ENCODE results near the gene CRYM. TPM values are rescaled to one million over a fixed set of nuclear protein-coding genes. Genes with fewer than 3 reads are reported as not detected.
"Not testable (repeated sequence)": the region's sequence is repeated elsewhere in the genome, so short reads cannot be mapped to it uniquely, and the experiment has no call there.

The CRYM gene
- total RNA-seq (2014; rRNA removed; shearing (Covaris generic)) = not detected in 2 replicates

DNA sequence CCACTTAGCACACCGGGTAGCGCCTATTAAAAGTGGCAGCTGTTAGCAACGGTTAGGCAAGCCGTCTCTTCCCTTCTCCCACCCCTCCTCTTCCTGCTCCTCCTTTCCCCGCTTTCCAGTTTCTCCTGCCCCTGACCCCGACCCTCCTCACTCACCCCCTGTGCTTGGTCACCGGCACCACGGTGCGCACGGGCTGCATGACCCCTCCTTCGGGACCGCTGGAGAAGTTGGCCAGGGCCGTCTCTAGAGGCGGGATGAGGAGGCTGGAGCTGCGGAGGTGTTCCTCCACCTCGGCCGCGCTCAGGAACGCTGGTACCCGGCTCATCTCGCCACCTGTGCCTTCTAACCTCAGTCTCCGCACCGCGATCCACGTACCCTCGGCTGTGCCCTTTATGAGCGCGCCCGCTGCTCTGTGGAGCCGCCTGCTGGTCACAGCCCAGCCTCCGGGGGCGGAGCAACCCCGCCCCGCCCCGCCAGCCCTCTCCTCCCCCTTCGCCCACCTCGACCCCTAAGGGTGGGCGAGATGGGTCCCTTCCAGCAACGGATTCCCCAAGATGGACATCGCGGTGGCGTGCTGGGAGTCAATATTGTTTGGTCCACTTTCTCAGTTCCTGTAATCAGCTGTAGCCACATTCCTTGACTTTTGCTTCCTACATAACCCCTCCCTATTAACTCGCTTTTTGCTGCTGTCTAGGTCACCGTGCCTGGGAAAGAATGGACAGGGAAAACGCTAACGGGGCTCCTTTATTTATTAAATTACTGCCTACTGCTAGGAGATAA, at the start of gene CRYM:
Gene CRYM, minus strand, starts transcription at position 364 of the 780 bp plus-strand sequence. Its CDS starts 39 bp downstream, at position 325.
- peak; percentile 82 for DNase-seq (ENCODE audit: low spot score)
- in situ Hi-C loops (cut with HindIII; ENCODE audit: low sequenced_read_pairs) = no loop called here

DNA sequence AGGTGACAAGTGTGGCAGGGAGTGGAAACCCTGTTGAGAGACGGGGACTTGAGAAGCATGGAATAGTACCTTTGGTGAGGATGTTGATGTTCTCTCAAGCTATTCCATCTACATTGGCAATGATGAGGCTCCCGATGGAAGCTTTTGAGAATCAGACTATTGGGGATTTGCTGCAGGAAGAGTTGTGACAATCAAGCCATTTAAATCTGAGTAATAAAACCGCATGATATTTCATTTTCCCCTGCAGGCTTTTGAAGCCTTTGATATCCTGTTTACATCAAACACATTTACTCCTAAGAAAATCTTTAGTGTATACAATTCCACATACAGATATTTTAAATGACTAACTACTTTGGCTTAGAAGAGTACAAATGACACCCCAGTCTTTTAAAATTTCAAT, 49.0 kb upstream of the CRYM start:
- no peak for DNase-seq (ENCODE audit: low spot score)
- in situ Hi-C loops (cut with HindIII; ENCODE audit: low sequenced_read_pairs) = no loop called here

DNA sequence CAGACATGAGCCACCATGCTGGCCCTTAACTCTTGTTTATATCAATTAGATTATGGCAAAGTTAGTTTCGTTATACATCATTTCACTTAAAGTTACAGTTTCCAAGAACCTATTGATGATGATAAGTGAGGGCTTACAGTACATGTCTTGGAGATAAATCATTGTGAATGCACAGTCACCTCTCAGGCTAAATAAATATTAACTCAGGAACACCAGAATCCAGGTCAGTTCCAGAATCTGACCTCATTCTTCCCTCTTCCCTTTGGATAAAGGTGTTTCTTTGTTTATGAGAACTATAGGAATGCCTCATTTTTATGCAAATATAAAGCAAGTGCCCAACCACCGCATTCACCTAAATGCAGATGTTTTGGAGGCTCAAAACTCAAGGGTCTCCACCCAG, 48.4 kb upstream of the CRYM start:
- in situ Hi-C loops (cut with HindIII; ENCODE audit: low sequenced_read_pairs) = no loop called here
- no peak for DNase-seq (ENCODE audit: low spot score)

DNA sequence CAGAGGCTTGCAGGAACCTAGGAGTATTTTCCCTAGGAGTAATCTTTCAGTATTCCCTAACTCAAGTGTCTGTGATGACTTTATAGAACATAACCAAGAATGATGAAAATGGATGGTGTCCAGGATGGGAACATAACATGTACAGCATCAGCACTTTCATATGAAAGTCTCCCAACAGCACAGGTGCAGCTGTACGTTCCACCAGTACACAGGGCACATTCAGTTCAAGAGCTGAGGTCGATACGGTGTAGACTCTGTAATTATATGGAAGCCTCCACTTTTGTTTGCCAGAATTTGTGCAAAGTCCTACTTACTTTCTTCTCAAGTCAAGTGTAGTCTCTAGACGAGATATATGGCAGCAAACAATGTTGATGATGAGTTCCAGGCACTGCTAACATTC, 46.2 kb upstream of the CRYM start:
- in situ Hi-C loops (cut with HindIII; ENCODE audit: low sequenced_read_pairs) = no loop called here
- DNase-seq (ENCODE audit: low spot score) = no peak

DNA sequence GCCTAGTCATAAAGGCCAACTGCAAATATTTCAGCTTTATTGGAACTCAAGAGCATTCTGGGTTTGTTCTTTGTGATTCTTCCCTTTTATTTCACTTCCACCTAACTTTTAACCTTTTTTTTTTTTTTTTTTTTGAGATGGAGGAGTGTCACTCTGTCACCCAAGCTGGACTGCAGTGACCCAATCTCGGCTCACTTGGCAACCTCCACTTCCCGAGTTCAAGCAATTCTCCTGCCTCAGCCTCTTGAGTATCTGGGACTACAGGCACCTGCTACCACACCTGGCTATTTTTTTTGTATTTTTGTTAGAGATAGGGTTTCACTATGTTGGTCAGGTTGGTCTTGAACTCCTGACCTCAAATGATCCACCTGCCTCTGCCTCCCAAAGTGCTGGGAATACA, 44.2 kb upstream of the CRYM start:
- in situ Hi-C loops (cut with HindIII; ENCODE audit: low sequenced_read_pairs); DNase-seq (ENCODE audit: low spot score): not testable (repeated sequence)

DNA sequence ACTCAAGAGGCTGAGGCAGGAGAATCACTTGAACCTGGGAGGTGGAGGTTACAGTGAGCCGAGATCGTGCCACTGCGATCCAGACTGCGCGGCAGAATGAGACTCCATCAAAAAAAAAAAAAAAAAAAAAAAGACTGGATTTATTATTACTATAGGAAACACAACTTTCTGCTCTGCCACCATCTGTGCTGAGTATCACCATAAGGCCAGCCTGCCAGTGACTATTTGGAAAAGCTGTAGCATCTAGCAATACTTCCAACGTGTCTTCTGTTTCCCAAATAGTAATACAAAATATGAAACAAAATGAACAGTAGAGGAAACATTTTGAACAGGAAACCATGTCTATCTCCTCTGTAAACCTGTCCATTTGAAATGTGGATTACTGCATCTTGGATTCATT, 43.6 kb upstream of the CRYM start:
- in situ Hi-C loops (cut with HindIII; ENCODE audit: low sequenced_read_pairs) = no loop called here
- no peak for DNase-seq (ENCODE audit: low spot score)

DNA sequence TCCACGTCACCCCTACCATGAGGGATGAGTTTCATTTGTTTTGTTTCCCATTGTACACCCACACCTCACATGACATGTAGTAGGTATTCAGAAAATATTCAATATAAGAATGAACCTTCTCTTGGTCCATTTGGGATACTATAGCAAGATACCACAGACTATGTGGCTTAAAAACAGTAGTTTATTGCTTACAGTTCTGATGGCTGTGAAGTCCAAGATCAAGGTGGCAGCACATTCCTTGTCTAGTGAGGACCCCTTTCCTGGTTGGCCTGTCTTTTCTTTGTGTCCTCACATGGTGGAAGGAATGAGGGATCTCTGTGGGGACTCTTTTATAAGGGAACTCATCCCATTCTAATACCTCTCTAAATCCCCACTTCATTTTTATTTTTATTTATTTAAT, 36.2 kb upstream of the CRYM start:
- in situ Hi-C loops (cut with HindIII; ENCODE audit: low sequenced_read_pairs) = no loop called here
- no peak for DNase-seq (ENCODE audit: low spot score)

DNA sequence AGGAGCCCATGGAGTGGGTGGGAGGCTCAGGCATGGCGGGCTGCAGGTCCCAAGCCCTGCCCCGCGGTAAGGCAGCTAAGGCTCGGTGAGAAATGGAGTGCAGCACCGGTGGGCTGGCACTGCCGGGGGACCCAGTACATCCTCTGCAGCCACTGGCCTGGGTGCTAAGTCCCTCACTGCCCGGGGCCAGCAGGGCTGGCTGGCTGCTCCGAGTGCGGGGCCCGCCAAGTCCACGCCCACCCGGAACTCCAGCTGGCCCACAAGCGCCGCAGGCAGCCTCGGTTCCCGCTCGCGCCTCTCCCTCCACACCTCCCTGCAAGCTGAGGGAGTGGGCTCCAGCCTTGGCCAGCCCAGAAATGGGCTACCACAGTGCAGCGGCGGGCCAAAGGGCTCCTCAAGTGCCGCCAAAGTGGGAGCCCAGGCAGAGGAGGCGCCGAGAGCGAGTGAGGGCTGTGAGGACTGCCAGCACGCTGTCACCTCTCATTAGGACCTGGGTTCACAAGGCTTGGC, 34.8 kb upstream of the CRYM start:
- DNase-seq (ENCODE audit: low spot score); in situ Hi-C loops (cut with HindIII; ENCODE audit: low sequenced_read_pairs): not testable (repeated sequence)

DNA sequence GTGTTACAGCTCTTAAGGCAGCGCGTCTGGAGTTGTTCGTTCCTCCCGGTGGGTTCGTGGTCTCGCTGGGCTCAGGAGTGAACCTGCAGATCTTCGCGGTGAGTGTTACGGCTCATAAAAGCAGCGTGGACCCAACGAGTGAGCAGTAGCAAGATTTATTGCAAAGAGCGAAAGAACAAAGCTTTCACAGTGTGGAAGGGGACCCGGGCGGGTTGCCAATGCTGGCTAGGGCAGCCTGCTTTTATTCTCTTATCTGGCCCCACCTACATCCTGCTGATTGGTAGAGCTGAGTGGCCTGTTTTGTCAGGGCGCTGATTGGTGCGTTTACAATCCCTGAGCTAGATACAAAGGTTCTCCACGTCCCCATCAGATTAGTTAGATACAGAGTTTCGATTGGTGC, 34.0 kb upstream of the CRYM start:
- DNase-seq (ENCODE audit: low spot score); in situ Hi-C loops (cut with HindIII; ENCODE audit: low sequenced_read_pairs): not testable (repeated sequence)

DNA sequence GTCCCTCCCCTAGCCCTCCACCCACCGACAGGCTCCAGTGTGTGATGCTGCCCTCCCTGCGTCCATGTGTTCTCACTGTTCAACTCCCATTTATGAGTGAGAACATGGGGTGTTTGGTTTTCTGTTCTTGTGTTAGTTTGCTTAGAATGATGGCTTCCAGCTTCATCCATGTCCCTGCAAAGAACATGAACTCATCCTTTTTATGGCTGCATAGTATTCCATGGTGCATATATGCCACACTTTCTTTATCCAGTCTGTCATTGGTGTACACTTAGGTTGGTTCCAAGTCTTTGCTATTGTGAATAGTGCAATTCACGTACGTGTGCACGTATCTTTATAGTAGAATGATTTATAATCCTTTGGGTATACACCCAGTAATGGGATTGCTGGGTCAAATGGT, 28.6 kb upstream of the CRYM start:
- in situ Hi-C loops (cut with HindIII; ENCODE audit: low sequenced_read_pairs); DNase-seq (ENCODE audit: low spot score): not testable (repeated sequence)

DNA sequence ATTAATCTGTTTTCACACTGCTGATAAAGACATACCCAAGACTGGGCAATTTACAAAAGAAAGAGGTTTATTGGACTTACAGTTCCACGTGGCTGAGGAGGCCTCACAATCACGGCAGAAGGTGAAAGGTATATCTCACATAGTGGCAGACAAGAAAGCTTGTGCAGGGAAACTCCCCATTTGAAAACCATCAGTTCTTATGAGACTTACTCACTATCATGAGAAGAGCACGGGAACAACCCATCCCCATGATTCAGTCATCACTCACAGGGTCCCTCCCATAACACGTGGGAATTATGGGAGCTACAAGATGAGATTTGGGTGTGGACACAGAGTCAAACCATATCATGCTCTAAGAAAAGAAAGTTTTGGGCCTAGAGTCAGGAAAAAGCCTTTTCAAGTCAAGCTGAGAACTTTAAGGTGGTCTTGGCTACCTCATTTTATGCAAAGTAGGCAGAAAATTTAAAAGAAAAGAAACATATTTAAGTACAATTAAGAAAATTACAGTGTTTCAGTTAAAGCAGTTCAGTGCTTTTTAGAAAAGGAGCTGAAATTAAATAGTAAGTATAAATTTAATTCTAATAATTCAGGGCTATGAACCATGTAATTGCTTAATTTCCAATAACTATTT, 24.9 kb upstream of the CRYM start:
- in situ Hi-C loops (cut with HindIII; ENCODE audit: low sequenced_read_pairs) = no loop called here
- DNase-seq (ENCODE audit: low spot score) = no peak

DNA sequence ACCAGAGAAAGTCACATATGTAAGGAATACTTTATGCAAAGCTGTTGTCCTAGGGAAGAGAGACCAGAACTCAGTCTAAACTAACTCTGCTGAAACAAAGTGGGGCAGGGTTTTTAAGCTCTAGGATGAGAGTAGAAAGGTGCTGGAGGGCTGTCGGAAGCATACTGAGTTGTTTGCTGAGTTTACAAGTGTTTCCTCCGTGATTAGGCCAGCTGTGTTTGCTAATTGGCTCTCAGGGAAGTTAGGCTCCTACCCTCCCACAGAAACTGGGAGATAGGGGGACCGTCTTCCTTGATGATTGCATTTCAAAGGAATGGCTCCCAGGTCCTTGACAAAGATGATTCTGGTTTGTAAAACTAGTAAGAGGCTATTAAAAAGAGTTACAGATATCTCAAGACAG, 24.4 kb upstream of the CRYM start:
- in situ Hi-C loops (cut with HindIII; ENCODE audit: low sequenced_read_pairs) = no loop called here
- no peak for DNase-seq (ENCODE audit: low spot score)

DNA sequence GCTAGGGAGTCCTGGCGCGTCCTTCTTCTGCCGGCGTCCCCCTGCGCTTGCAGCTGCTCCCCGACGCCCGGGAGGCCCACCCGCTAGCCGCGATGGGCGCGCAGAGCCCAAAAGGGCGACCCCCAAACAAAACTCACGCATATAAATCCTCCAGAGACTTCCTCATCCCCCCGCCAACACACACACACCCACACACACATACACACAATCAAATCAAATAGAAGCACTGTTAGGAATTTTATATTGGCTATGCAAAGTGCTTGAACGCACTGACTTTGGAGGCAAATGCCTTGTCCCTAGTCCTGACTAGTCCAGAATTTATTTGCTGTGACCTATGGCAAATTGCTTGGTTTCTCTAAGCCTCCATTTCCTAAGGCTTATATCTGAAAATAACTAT, 23.8 kb upstream of the CRYM start:
- in situ Hi-C loops (cut with HindIII; ENCODE audit: low sequenced_read_pairs) = no loop called here
- DNase-seq (ENCODE audit: low spot score) = peak; percentile 14

DNA sequence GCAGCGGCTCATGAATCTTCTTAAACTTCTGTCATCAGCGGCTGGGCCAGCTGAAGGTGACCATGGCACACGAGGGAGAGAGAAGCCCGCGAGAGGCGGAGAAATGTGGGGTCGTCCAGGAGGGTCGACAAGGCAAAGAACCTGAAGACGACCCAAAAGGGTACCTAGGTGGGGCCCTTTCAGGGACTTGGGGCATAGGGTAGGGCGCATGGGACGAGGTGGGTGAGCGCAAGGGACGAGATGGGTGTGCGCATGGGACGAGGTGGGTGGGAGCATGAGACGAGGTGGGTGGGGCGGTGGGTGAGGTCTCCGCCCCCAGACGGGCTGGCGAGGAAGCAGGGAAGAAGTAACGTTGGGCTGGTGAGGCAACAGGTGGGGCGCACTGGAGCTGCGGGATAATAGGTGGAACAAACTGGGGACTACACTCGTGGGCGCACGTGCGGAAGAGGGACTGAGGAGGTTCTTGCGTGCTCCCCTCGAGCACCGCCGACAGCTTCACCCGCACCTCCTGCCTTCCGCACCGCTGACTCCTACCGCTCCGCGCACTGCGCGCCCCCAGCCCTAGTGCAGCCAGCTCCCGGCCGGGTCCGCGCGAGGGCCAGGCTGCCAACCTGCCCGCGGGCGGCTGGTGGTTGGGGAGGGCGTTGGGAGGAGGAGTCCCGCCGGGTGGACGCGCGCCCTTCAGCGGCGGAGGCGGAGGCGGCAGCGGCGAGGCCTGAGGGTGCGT, 23.2 kb upstream of the CRYM start:
- in situ Hi-C loops (cut with HindIII; ENCODE audit: low sequenced_read_pairs) = no loop called here
- DNase-seq (ENCODE audit: low spot score) = peak; percentile 27

DNA sequence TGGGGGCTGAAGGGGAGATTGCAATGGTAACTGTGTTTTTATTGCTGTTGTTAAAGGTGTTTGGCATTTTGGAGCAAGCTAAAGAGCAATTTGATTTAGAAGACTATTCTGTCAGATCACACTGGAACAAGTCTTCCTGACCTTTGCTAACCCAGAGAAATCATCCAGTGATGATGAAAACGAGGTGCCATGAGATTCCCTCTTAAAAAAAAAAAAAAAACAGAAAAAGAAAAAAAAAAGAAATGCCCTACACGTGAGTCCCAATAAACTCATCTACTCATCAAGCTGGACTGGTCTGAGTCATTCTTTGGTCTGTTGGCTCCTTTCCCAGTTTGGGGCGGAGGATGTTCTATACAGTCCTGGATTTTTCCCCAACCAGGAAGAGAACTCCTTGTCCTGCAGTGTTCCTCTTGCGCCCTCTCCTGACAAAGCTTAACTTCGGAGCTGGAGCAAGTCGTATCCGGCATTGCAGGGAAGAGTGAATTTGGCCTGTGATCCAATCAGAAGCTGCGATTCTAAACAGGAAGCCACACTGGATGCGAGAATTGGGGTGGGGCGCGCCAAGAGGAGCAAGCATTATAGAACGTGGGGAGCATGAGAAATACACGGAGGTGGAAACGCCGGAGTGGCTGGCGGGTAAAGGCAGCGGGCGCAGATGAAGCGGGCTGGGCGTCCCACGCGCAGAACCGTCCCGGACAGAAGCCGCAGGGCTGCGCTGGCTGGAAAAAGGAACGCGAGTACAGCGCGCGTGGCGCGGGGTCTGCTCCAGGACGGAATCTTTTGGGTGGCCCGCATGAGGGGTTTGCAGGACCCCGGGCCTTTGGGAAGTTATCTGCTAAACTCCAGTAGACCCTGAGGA, 22.4 kb upstream of the CRYM start:
- DNase-seq (ENCODE audit: low spot score) = peak; percentile 99
- in situ Hi-C loops (cut with HindIII; ENCODE audit: low sequenced_read_pairs) = no loop called here

DNA sequence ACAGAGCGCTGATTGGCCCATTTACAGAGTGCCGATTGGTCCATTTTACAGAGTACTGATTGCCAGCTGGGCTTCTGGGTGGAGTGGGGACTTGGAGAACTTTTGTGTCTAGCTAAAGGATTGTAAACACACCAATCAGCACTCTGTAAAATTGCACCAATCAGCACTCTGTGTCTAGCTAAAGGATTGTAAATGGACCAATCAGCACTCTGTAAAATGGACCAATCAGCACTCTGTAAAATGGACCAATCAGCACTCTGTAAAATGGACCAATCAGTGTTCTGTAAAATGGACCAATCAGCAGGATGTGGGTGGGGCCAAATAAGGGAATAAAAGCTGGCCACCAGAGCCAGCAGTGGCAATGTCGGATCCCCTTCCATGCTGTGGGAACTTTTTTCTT, 11.7 kb upstream of the CRYM start:
- in situ Hi-C loops (cut with HindIII; ENCODE audit: low sequenced_read_pairs); DNase-seq (ENCODE audit: low spot score): not testable (repeated sequence)

DNA sequence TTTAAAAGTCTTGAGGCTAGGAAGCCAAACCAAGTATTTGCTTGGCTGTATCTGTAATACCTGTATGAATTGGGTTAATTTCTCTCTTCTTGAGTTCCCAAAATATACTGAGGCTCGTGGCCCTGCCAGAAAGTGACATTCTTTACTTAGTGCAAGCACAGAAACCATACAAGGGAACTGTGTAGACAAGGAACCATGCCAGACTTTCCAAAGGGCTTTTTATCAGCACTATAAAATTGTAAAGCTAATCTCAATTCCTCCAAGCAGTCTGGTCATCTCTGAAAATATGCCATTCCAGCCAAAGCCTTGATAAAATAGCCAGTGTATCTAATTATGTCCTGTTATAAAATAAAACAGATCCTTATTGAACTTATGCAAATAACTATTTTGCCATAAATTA, 7.2 kb upstream of the CRYM start:
- no peak for DNase-seq (ENCODE audit: low spot score)
- in situ Hi-C loops (cut with HindIII; ENCODE audit: low sequenced_read_pairs) = no loop called here

DNA sequence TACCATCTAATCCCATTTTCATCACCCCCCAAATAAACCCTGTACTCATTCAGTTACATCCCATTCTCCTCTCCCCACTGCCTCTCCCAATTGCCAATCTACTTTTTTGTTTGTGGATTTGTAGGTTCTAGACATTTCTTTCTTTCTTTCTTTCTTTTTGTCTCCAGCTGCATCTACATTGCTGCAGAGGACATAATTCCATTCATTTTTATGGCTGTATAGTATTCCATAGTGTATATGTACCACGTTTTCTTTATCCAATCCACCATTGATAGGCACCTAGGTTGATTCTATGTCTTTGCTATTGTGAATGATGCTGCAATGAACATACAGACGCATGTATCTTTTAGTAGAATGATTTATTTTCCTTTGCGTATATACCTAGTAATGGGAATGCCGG, 6.3 kb upstream of the CRYM start:
- DNase-seq (ENCODE audit: low spot score) = no peak
- in situ Hi-C loops (cut with HindIII; ENCODE audit: low sequenced_read_pairs) = no loop called here
